HG02884 (cell line): Measurements from ENCODE around the gene CFAP410.
"Not testable (repeated sequence)": the region's sequence is repeated elsewhere in the genome, so short reads cannot be mapped to it uniquely, and the experiment has no call there.

Source experiments
- ATAC-seq: cut with Tn5 transposase; IDR thresholded peaks from one replicate; pipeline ENCODE4 v1.9.1; 2021; ENCODE audit warnings: mild to moderate bottlenecking, moderate library complexity; ENCODE audit not compliant: unreplicated experiment

Gene CFAP410

GRCh38 chr21:44288251-44289110, 50.7 kb downstream of the CFAP410 start:
- ATAC-seq = no peak

GRCh38 chr21:44286716-44287632, 52.2 kb downstream of the CFAP410 start:
- no peak for ATAC-seq

- ATAC-seq = no peak
Observed at GRCh38 chr21:44286086-44286715, 53.0 kb downstream of the CFAP410 start.

GRCh38 chr21:44285138-44285992, 53.8 kb downstream of the CFAP410 start, which contains the start of gene AIRE:
AIRE (plus strand) TSS chr21:44285876; CDS start chr21:44286007, 131 bp downstream.
- no peak for ATAC-seq

GRCh38 chr21:44283948-44284347, 55.2 kb downstream of the CFAP410 start:
- ATAC-seq = no peak

GRCh38 chr21:44283211-44283785, 55.9 kb downstream of the CFAP410 start:
- not testable (repeated sequence) for ATAC-seq

GRCh38 chr21:44282370-44282769, 56.8 kb downstream of the CFAP410 start:
- no peak for ATAC-seq

GRCh38 chr21:44281801-44282200, 57.4 kb downstream of the CFAP410 start:
- ATAC-seq = no peak

GRCh38 chr21:44279354-44280260, 59.6 kb downstream of the CFAP410 start:
- no peak for ATAC-seq
